ENCODE measurements around the gene MPPED1. TPM values are rescaled to one million over a fixed set of nuclear protein-coding genes. Genes with fewer than 3 reads are reported as not detected.

Gene MPPED1
- polyA plus RNA-seq, 1 of the 3 experiments (the other 2 are of a cell fraction) = 0.03 TPM

- no peak overlapping the region for H2AFZ ChIP-seq (ENCODE audit: low read depth)
- H3K4me2 ChIP-seq = no peak overlapping the region
- DNase-seq = no peak
- no peak overlapping the region for H3K27ac ChIP-seq (ENCODE audit: low read depth in 2 of 2, low read length in 1 of 2)
- ChIA-PET POLR2A (no interaction called here), CTCF (no interaction called here)
- H3K4me1 ChIP-seq (ENCODE audit: control insufficient read depth in 1 of 2, insufficient read depth in 2 of 2, low read depth in 1 of 2, low read length in 1 of 2) = no peaks in the 10 kb centered on the region; a peak in 1 of 4 replicates
- no peak overlapping the region for H3K4me3 ChIP-seq (ENCODE audit: low read depth in 2 of 2, low read length in 1 of 2)
- no peaks in the 10 kb centered on the region for H3K36me3 ChIP-seq (replicated peaks in 1 of 2; ENCODE audit: control insufficient read depth in 1 of 2, insufficient read depth in 2 of 2, low read length in 1 of 2)
- H3F3A ChIP-seq (replicated peaks; ENCODE audit: insufficient read depth) = no peaks in the 10 kb centered on the region
- H3K27me3 ChIP-seq (ENCODE audit: insufficient read depth) = no peaks in the 10 kb centered on the region
- no peaks in the 10 kb centered on the region for H4K20me1 ChIP-seq (ENCODE audit: insufficient read depth)
- H3K79me2 ChIP-seq (ENCODE audit: insufficient read depth) = no peaks in the 10 kb centered on the region
- H3K9me2 ChIP-seq = no peaks in the 10 kb centered on the region
- TF ChIP-seq GATA2 (CRISPR knock-in tag; IDR thresholded peaks at IDR 0.05) (no peak), MXI1 (IDR thresholded peaks at IDR 0.05; ENCODE audit: low read depth, low read length) (no peak), NRF1 (IDR thresholded peaks at IDR 0.05; ENCODE audit: low read depth, low read length) (no peak), CHD2 (IDR thresholded peaks at IDR 0.05; ENCODE audit: low read length, partially characterized antibody) (no peak), GABPA (IDR thresholded peaks at IDR 0.05; ENCODE audit: low read depth) (no peak), SIN3A (IDR thresholded peaks at IDR 0.05; ENCODE audit: borderline replicate concordance, low read depth, low read length) (no peak), NFIC (IDR thresholded peaks at IDR 0.05; ENCODE audit: borderline replicate concordance) (no peak), EZH2phosphoT487 (IDR thresholded peaks at IDR 0.05; ENCODE audit: borderline replicate concordance, low read depth) (no peak), YY1 (IDR thresholded peaks at IDR 0.05; ENCODE audit: low read depth) (no peak), JUND (IDR thresholded peaks at IDR 0.05) (no peak), RAD21 (IDR thresholded peaks at IDR 0.05; ENCODE audit: low read length) (no peak), ELF1 (IDR thresholded peaks at IDR 0.05) (no peak), MAX (IDR thresholded peaks at IDR 0.05; ENCODE audit: low read depth) (no peak), TEAD4 (IDR thresholded peaks at IDR 0.05; ENCODE audit: borderline replicate concordance, insufficient read depth) (no peak), POLR2AphosphoS5 (IDR thresholded peaks at IDR 0.05; ENCODE audit: low read depth, low read length) (no peak), EP300 (IDR thresholded peaks at IDR 0.05; ENCODE audit: borderline replicate concordance in 1 of 2, low read depth in 1 of 2, low read length in 1 of 2) (no peak)
- TF ChIP-seq, protein P1, sequence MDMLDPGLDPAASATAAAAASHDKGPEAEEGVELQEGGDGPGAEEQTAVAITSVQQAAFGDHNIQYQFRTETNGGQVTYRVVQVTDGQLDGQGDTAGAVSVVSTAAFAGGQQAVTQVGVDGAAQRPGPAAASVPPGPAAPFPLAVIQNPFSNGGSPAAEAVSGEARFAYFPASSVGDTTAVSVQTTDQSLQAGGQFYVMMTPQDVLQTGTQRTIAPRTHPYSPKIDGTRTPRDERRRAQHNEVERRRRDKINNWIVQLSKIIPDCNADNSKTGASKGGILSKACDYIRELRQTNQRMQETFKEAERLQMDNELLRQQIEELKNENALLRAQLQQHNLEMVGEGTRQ (IDR thresholded peaks at IDR 0.05; ENCODE audit: borderline replicate concordance, low read depth, low read length) = no peak
- no peaks in the 10 kb centered on the region for H3K9me3 ChIP-seq
- 61% methylated on average over 14 of the region's 17 CpGs for WGBS (ENCODE audit: low lambda C conversion rate)
- H3K9ac ChIP-seq = no peak overlapping the region
Observed at GRCh38 chr22:43438666-43439347, 27.0 kb downstream of the MPPED1 start.

- H3K9ac ChIP-seq = no peak overlapping the region
- H3K27me3 ChIP-seq (ENCODE audit: insufficient read depth) = no peaks in the 10 kb centered on the region
- H4K20me1 ChIP-seq (ENCODE audit: insufficient read depth) = no peaks in the 10 kb centered on the region
- no peaks in the 10 kb centered on the region for H3K79me2 ChIP-seq (ENCODE audit: insufficient read depth)
- no peaks in the 10 kb centered on the region for H3K9me3 ChIP-seq
- no peaks in the 10 kb centered on the region for H3K9me2 ChIP-seq
- H3K4me3 ChIP-seq (ENCODE audit: low read depth in 2 of 2, low read length in 1 of 2) = no peak overlapping the region
- no peak overlapping the region for H2AFZ ChIP-seq (ENCODE audit: low read depth)
- whole genome bisulfite sequencing (ENCODE audit: low lambda C conversion rate) = 43% methylated on average over 8 of the region's 18 CpGs
- ChIA-PET POLR2A (no interaction called here), CTCF (interaction anchor here (0.7 kb wide), 1 partner anchor 10 kb away, joined by 3 read pairs; no protein-coding TSS in a partner anchor)
- no peak overlapping the region for H3K27ac ChIP-seq (ENCODE audit: low read depth in 2 of 2, low read length in 1 of 2)
- DNase-seq = no peak
- no peaks in the 10 kb centered on the region for H3K36me3 ChIP-seq (replicated peaks in 1 of 2; ENCODE audit: control insufficient read depth in 1 of 2, insufficient read depth in 2 of 2, low read length in 1 of 2)
- H3K4me2 ChIP-seq = no peak overlapping the region
- no peaks in the 10 kb centered on the region; a peak in 1 of 4 replicates for H3K4me1 ChIP-seq (ENCODE audit: control insufficient read depth in 1 of 2, insufficient read depth in 2 of 2, low read depth in 1 of 2, low read length in 1 of 2)
- H3F3A ChIP-seq (replicated peaks; ENCODE audit: insufficient read depth) = no peaks in the 10 kb centered on the region
- TF ChIP-seq GATA2 (CRISPR knock-in tag; IDR thresholded peaks at IDR 0.05) (no peak), FOXJ3 (CRISPR knock-in tag; IDR thresholded peaks at IDR 0.05) (no peak), CHD2 (IDR thresholded peaks at IDR 0.05; ENCODE audit: low read length, partially characterized antibody) (no peak), FOXM1 (IDR thresholded peaks at IDR 0.05; ENCODE audit: low read depth) (no peak), SIN3A (IDR thresholded peaks at IDR 0.05; ENCODE audit: borderline replicate concordance, low read depth, low read length) (no peak), GABPA (IDR thresholded peaks at IDR 0.05; ENCODE audit: low read depth) (no peak), TCF12 (IDR thresholded peaks at IDR 0.05) (no peak)
- TF ChIP-seq, protein P2, sequence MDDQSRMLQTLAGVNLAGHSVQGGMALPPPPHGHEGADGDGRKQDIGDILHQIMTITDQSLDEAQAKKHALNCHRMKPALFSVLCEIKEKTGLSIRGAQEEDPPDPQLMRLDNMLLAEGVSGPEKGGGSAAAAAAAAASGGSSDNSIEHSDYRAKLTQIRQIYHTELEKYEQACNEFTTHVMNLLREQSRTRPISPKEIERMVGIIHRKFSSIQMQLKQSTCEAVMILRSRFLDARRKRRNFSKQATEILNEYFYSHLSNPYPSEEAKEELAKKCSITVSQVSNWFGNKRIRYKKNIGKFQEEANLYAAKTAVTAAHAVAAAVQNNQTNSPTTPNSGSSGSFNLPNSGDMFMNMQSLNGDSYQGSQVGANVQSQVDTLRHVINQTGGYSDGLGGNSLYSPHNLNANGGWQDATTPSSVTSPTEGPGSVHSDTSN (IDR thresholded peaks at IDR 0.05) = no peak
- TF ChIP-seq, protein P3, sequence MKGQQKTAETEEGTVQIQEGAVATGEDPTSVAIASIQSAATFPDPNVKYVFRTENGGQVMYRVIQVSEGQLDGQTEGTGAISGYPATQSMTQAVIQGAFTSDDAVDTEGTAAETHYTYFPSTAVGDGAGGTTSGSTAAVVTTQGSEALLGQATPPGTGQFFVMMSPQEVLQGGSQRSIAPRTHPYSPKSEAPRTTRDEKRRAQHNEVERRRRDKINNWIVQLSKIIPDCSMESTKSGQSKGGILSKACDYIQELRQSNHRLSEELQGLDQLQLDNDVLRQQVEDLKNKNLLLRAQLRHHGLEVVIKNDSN (IDR thresholded peaks at IDR 0.05; ENCODE audit: borderline replicate concordance, low read depth) = no peak
Observed at GRCh38 chr22:43439368-43440103, 27.7 kb downstream of the MPPED1 start.
